Activated naive CD8-positive, alpha-beta T cell treated with anti-CD3 and anti-CD28 coated beads for 36 hours (primary cell): Measurements from ENCODE around the gene DNAJC6. TPM values are rescaled to one million over a fixed set of nuclear protein-coding genes. Genes with fewer than 3 reads are reported as not detected.
"Not testable (repeated sequence)": the region's sequence is repeated elsewhere in the genome, so short reads cannot be mapped to it uniquely, and the experiment has no call there.

Experiments used
- DNase-seq: peaks from one replicate; pipeline ENCODE4 v3.0.0; 2021
- H3K27ac Mint-ChIP-seq: one replicate; pipeline ENCODE4 v1.8.0; 2022; ENCODE audit warnings: mild to moderate bottlenecking, moderate library complexity, mixed read lengths
- H3K27me3 Mint-ChIP-seq: one replicate; pipeline ENCODE4 v1.8.0; 2022; ENCODE audit warnings: mild to moderate bottlenecking, mixed read lengths
- H3K36me3 Mint-ChIP-seq: one replicate; pipeline ENCODE4 v1.8.0; 2021; ENCODE audit warnings: mild to moderate bottlenecking, mixed read lengths
- H3K4me1 Mint-ChIP-seq: one replicate; pipeline ENCODE4 v1.8.0; 2021; ENCODE audit warnings: mixed read lengths
- H3K4me3 Mint-ChIP-seq: one replicate; pipeline ENCODE4 v1.8.0; 2022; ENCODE audit warnings: mild to moderate bottlenecking, moderate library complexity, mixed read lengths
- H3K9me3 Mint-ChIP-seq: one replicate; pipeline ENCODE4 v1.8.0; 2022; ENCODE audit warnings: mixed read lengths
- total RNA-seq, 2 experiments: library from RNA; stranded (reverse); gene quantifications; one replicate each; pipeline ENCODE4 v1.2.3, GENCODE V29; 2021

The DNAJC6 gene
- total RNA-seq, 2 experiments from 2014 or later: 1.9 TPM

DNA sequence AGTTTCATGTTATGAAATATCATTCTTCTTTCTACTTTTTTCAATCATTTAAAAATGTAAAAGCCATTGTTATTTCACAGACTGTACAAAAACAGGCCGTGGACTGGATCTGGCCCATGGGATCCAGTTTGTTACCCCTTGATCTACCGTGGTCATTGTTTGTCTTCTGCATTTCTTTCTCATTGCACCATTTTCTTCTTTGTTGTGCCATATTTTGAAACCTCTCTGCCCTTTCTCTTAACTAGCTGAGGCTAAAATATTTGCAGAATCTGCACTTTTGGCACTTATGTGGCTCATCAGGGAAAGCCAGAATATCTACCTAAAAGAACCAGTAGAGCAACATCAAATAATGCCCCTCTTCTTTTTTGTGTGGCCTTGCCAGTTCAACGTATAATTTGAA, 50.5 kb downstream of the DNAJC6 start:
- no peaks in the 10 kb centered on the region for H3K9me3 Mint-ChIP-seq
- no peak for DNase-seq
- H3K27ac Mint-ChIP-seq: no peak overlapping the region
- no peaks in the 10 kb centered on the region for H3K4me1 Mint-ChIP-seq
- no peaks in the 10 kb centered on the region for H3K36me3 Mint-ChIP-seq
- no peak overlapping the region for H3K4me3 Mint-ChIP-seq
- H3K27me3 Mint-ChIP-seq: no peaks in the 10 kb centered on the region

DNA sequence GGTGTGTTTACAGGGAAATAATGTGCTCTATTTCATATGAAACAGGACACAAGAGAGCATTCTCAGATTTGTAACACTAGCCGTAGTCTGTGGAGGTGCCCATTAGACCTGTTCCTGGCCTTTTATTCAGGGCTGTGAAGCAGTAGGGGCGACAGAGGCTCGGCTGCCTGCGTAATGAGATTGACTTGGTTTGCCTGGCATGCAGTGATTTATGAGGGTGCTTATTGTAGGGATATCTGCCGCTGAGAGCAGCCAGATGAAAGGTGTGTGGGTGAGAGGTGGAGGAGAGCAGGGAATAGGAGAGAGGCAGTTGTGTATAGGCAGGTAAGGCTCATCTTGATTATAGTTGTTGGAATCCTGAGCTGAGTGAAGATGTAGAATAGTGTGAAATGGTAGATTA, 51.3 kb downstream of the DNAJC6 start:
- no peak for DNase-seq
- H3K27me3 Mint-ChIP-seq: no peaks in the 10 kb centered on the region
- H3K27ac Mint-ChIP-seq: no peak overlapping the region
- no peaks in the 10 kb centered on the region for H3K4me1 Mint-ChIP-seq
- H3K4me3 Mint-ChIP-seq: no peak overlapping the region
- H3K36me3 Mint-ChIP-seq: no peaks in the 10 kb centered on the region
- H3K9me3 Mint-ChIP-seq: no peaks in the 10 kb centered on the region

DNA sequence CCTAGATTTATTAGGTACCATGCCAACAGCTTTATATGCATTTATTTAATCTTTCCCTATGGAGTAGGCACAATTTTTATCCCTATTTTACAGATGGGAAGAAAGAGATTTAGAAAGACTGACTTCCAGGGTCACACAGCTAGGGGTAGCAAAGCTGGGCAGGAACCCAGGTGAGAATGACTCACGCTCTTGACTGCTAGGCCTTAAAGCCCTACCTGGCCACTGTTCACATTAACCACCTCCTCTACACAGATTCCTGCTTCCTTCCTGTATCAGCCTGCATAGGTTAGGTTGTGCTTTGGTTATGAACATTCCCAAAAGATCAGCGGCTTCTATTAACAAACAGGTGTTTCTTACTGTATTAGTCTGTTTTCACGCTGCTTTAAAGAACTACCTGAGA, 53.2 kb downstream of the DNAJC6 start:
- no peaks in the 10 kb centered on the region for H3K9me3 Mint-ChIP-seq
- H3K27me3 Mint-ChIP-seq: no peaks in the 10 kb centered on the region
- no peaks in the 10 kb centered on the region for H3K36me3 Mint-ChIP-seq
- H3K27ac Mint-ChIP-seq: no peak overlapping the region
- H3K4me3 Mint-ChIP-seq: no peak overlapping the region
- H3K4me1 Mint-ChIP-seq: no peaks in the 10 kb centered on the region
- no peak for DNase-seq

DNA sequence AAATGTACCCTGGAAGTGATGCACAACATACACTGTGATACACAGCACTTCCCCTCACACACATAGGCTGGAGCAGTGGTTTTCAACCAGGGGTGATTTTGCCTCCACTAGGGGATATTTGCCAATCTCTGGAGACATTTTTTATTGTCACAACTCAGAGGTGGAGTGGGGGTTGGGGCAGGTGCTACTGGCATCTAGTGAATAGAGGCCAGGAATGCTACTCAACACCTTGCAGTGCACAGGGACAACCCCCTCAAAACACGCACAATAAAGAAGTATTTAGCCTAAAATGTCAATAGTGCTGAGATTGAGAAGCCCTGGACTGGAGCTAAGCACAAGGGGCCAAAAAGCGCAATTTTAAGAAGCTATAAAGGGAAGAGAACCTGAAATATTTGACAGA, 54.1 kb downstream of the DNAJC6 start:
- Mint-ChIP-seq H3K4me3 (no peak overlapping the region), H3K36me3 (no peaks in the 10 kb centered on the region), H3K27me3 (no peaks in the 10 kb centered on the region), H3K9me3 (no peaks in the 10 kb centered on the region), H3K4me1 (no peaks in the 10 kb centered on the region), H3K27ac (no peak overlapping the region)
- no peak for DNase-seq

DNA sequence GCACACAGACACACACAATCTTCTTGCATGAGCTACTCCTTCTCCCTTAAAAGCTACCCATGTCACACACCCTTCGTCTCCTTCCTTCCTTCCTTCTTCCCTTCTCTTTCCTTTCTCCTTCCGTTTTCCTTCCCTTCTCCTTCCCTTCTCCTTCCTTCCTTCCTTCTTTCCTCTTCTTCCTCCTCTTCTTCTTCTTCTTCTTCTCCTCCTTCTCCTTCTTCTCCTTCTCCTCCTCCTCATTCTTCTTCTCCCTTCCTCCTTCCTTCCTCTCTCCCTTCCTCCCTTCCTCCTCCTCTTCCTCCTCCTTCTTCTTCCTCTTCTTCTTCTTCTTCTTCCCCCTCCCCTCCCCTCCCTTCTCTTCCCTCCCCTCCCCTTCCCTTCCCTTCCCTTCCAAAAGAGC, 59.1 kb downstream of the DNAJC6 start:
- no peak for DNase-seq
- no peaks in the 10 kb centered on the region for H3K36me3 Mint-ChIP-seq
- H3K27me3 Mint-ChIP-seq: no peaks in the 10 kb centered on the region
- H3K4me1 Mint-ChIP-seq: no peaks in the 10 kb centered on the region
- H3K9me3 Mint-ChIP-seq: no peaks in the 10 kb centered on the region
- H3K27ac Mint-ChIP-seq: no peak overlapping the region
- no peak overlapping the region for H3K4me3 Mint-ChIP-seq

DNA sequence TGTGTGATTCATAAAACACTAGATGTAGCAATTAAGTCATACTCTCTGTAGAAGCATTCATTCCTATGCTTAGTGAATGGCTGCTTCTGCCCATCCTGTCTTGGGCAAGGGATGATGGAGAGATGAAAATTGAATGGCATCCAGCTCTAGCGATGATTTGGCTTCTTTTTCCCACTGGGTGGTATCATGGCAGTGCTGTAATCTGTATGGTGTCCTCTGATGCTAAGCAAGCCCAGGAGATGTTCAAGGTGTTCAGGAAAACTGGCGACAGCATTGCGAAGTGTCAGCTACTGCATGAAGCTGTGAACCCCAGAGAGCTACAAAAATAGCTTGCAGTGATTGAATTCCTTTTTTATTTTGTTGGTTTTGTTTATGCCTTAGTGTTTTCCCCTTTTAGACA, 62.2 kb downstream of the DNAJC6 start:
- Mint-ChIP-seq H3K36me3 (no peaks in the 10 kb centered on the region), H3K4me3 (no peak overlapping the region), H3K9me3 (no peaks in the 10 kb centered on the region), H3K27me3 (peaks cover 10% of the 10 kb centered on the region), H3K27ac (no peak overlapping the region), H3K4me1 (no peaks in the 10 kb centered on the region)
- DNase-seq: no peak

DNA sequence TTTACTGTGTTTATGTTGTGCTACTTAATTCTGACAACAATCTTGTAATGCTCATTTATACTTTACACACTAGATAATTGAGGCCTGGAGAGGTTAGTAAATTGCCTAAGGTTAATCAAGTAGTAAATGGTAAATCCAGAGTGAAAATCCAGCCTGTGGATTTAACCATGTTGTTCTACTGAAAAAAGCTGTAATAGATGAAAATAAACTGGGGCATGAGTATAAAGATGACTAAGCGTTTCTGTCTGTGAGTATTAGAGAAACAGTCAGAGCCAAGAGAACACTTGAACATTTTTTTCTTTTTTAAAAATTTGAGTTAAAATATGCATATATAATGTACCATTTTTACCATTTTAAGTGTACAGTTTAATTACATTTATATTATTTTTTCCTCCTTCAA, 63.2 kb downstream of the DNAJC6 start:
- no peaks in the 10 kb centered on the region for H3K4me1 Mint-ChIP-seq
- DNase-seq: no peak
- H3K4me3 Mint-ChIP-seq: no peak overlapping the region
- H3K9me3 Mint-ChIP-seq: no peaks in the 10 kb centered on the region
- no peaks in the 10 kb centered on the region for H3K36me3 Mint-ChIP-seq
- H3K27me3 Mint-ChIP-seq: peaks cover 10% of the 10 kb centered on the region
- no peak overlapping the region for H3K27ac Mint-ChIP-seq

DNA sequence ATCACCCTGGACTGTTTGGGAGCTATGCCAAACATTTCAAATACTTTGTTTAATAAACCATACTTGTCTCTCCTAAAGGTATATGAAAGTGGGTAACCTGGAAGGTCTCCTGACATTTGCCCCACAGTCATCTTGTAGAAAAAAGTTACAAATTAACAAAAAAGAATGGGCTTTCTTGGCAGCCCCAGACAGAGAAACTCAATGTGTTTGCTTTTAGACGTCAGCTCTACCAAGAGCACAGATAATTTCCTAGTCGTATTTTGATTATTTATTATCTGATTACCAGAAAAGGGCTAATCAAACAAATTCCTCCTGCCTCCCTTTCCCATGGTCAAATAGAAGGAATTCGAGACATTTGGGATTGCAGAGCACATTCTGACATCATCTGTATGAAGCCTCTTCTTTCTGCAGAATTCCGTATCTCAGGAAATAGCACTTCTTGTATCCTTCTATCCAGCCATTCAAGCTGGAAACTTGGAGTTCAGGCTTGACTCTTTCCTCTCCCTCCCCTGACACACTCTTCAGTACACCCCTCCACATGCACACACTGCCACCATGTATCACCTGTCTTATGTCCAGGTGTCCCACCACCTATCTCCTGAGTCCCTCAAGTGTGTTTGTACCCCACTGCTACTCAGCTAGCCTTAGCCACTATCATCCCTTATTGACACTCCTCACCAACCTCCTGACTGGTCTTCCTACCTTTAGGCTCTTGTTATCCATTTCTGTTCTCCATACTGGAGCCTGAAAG, 68.3 kb downstream of the DNAJC6 start:
- DNase-seq: no peak
- Mint-ChIP-seq H3K4me1 (no peaks in the 10 kb centered on the region), H3K36me3 (peaks cover 13% of the 10 kb centered on the region), H3K9me3 (no peaks in the 10 kb centered on the region), H3K27me3 (peaks cover 20% of the 10 kb centered on the region), H3K4me3 (no peak overlapping the region), H3K27ac (no peak overlapping the region)

DNA sequence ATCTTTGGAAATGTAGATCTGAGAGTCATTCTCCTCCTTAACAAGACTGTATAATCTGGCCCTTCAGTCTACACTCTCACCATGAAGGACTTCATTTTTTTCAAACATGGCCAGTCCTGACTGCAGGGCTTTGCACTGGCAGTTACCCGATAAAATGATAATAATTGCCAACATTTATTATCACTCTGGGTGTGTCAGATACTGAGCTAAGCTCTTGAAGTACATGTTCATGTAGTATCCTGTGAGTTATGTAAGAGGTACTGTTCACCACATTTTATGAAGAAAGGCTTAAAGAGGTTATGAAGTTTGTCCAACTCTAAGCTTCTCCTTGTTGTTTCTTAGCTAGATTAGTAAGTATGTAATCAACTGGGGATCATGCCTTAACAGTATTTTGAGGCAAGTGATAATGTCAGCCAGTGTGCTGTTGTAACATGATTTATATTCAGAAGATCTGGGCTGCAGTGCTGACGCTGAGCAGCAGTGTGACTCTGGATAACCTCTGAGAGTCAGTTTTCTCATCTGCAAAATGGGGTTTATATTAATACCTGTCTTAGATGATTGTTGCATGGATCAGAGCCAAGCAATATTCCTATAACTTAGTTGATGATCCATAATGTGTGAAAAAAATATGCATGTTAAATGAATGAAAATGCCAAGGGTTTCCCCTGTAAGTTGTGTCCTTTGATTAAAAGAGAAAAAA, 69.1 kb downstream of the DNAJC6 start:
- no peaks in the 10 kb centered on the region for H3K9me3 Mint-ChIP-seq
- H3K27ac Mint-ChIP-seq: no peak overlapping the region
- H3K4me1 Mint-ChIP-seq: no peaks in the 10 kb centered on the region
- peaks cover 13% of the 10 kb centered on the region for H3K36me3 Mint-ChIP-seq
- DNase-seq: no peak
- peaks cover 20% of the 10 kb centered on the region for H3K27me3 Mint-ChIP-seq
- no peak overlapping the region for H3K4me3 Mint-ChIP-seq

DNA sequence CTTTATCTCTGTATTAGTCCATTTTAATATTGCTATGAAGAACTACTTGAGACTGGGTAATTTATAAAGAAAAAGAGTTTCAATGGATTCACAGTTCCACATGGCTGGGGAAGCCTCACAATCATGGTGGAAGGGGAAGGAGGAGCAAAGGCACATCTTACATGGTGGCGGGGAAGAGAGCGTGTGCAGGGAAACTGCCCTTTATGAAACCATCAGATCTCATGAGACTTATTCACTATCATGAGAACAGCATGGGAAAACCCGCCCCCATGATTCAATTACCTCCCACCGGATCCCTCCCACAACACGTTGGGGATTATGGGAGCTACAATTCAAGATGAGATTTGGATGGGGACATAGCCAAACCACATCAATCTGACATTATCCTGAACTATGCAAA, 75.1 kb downstream of the DNAJC6 start:
- H3K27ac Mint-ChIP-seq, H3K27me3 Mint-ChIP-seq, H3K9me3 Mint-ChIP-seq, H3K4me1 Mint-ChIP-seq, H3K4me3 Mint-ChIP-seq, DNase-seq: not testable (repeated sequence)
- H3K36me3 Mint-ChIP-seq: peaks cover 10% of the 10 kb centered on the region

DNA sequence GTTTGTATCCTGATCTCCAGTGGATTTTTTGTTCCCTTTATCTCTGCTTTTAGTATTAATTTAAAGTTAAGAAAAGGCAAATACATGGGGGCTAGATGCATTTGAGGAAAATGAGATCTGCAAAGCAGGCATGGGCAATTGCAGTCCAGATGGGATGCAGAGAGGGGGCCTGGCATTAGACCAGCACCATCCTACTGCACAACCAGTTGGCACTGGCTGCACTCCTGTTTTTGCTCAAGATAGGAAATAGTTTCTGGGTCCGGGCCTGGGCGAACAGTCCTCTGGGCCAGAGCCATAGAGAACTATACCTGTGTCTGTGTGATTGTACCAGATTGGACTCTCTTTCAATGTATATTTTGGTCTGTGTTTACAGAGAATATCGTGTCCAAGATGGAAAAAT, 77.1 kb downstream of the DNAJC6 start:
- peaks cover 9% of the 10 kb centered on the region for H3K36me3 Mint-ChIP-seq
- H3K4me3 Mint-ChIP-seq: no peak overlapping the region
- DNase-seq: no peak
- no peaks in the 10 kb centered on the region for H3K27me3 Mint-ChIP-seq
- H3K27ac Mint-ChIP-seq: no peak overlapping the region
- no peaks in the 10 kb centered on the region for H3K9me3 Mint-ChIP-seq
- peaks cover 6% of the 10 kb centered on the region for H3K4me1 Mint-ChIP-seq

DNA sequence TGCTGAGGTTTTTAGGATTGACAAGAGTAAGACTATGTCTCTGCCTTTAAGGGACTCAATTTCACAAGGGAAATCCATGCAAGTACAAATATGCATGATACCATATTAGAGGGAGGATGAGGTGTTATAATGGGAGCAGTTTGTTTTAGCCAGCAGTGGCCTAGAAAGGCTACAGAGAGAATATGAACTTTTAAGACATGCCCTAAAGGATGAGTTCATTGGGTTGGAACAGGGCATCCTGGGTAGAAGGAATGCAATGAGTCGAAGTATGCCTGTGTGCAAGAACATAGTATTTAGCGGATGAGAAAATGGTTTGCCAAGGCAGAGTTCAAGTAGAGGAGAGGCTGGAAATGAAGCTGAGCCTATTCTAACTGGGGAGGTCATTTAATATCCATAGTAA, 78.5 kb downstream of the DNAJC6 start:
- no peak for DNase-seq
- Mint-ChIP-seq H3K27me3 (no peaks in the 10 kb centered on the region), H3K4me1 (peaks cover 10% of the 10 kb centered on the region), H3K36me3 (peaks cover 9% of the 10 kb centered on the region), H3K9me3 (no peaks in the 10 kb centered on the region), H3K27ac (no peak overlapping the region), H3K4me3 (no peak overlapping the region)

DNA sequence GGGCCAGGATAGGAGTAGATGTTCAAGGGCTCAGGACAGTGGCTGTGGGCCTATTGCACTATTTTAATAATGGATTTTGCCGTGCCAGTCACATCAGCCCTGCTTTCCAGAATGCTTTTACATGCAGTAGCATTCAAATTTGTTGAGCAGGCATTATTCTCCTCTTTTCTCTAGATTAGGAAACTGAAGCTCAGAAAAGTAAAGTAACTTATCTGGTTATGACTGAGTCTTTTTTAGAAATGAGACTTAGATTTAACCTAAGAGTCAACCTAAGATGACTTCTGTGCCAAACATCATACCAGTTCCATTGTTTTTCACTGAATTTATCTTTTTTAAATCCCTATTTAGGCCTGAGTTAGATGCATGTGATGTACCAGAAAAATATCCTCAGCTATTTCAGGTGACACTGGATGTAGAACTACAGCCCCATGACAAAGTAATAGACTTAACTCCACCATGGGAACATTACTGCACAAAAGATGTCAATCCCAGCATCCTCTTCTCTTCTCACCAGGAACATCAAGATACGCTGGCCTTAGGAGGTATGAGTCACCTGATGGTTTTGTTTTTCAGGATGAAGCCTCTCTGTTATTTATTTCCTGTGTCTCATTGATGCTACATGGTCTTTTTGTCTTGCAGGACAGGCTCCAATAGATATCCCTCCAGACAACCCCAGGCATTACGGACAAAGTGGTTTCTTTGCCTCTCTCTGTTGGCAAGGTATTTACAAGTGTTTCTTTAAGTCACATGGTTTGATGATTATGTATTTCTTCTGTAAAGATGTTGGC, 79.8 kb downstream of the DNAJC6 start:
- no peak for DNase-seq
- Mint-ChIP-seq H3K27ac (no peak overlapping the region), H3K4me1 (peaks cover 20% of the 10 kb centered on the region), H3K27me3 (no peaks in the 10 kb centered on the region), H3K9me3 (no peaks in the 10 kb centered on the region), H3K36me3 (peaks cover 9% of the 10 kb centered on the region), H3K4me3 (no peak overlapping the region)

DNA sequence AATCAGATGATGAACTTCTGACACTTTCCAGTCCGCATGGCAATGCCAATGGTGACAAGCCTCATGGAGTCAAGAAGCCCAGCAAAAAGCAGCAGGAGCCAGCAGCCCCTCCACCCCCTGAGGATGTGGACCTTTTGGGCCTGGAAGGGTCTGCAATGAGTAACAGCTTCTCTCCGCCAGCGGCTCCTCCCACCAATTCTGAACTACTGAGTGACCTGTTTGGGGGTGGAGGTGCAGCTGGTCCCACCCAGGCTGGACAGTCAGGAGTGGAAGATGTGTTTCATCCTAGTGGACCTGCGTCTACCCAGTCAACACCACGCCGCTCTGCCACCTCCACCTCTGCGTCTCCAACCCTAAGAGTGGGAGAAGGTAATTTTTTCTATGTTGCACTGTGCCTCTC, 83.2 kb downstream of the DNAJC6 start:
- Mint-ChIP-seq H3K27ac (no peak overlapping the region), H3K27me3 (no peaks in the 10 kb centered on the region), H3K9me3 (no peaks in the 10 kb centered on the region), H3K4me3 (no peak overlapping the region), H3K4me1 (peaks cover 43% of the 10 kb centered on the region), H3K36me3 (peaks cover 7% of the 10 kb centered on the region)
- DNase-seq: no peak

DNA sequence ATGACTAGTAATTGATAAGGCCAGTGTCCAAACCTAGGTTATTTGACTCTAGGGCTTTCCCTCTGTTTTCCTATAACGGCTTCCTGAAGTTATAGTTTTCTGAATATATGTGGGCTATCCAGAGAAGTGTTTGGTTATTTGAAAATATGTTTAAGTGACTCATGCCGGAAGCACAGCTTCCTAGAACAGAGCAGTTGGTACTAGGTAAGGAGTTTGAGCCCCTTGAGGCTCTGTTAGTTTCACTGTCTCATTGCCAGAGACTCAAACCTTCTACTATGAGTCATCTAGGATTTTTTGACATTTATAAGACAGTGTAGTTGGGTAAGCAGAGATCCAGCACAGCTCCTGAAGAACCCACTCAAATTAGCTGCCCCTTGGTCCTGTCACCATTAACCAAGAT, 84.0 kb downstream of the DNAJC6 start:
- Mint-ChIP-seq H3K36me3 (peaks cover 7% of the 10 kb centered on the region), H3K4me3 (no peak overlapping the region), H3K27ac (peak overlapping the region; percentile 69), H3K4me1 (peaks cover 43% of the 10 kb centered on the region), H3K27me3 (no peaks in the 10 kb centered on the region), H3K9me3 (no peaks in the 10 kb centered on the region)
- peak; percentile 18 for DNase-seq
